BJ (cell line): ENCODE results near the gene CLEC4G. TPM values are rescaled to one million over a fixed set of nuclear protein-coding genes. Genes with fewer than 3 reads are reported as not detected.

Experiments
- CTCF ChIA-PET: fragments of 350-600 bp; formaldehyde crosslinking; extraction: SDS; loops from one replicate; lab custom pipeline; 2021; ENCODE audit warnings: antibody characterized with exemption, inconsistent platforms; lab: Yijun Ruan, JAX
- POLR2A ChIA-PET: fragments of 300-600 bp; sonication (Branson Sonifier 250); formaldehyde crosslinking; extraction: SDS; loops from one replicate; lab custom pipeline; 2021; ENCODE audit warnings: antibody characterized with exemption; lab: Charles Lee
- DNase-seq: peaks from one replicate; pipeline ENCODE4 v3.0.0-alpha.2; 2011; ENCODE audit warnings: low read depth
- H3K27me3 ChIP-seq: 2 replicates; pipeline ENCODE4 v1.6.0; 2011; ENCODE audit warnings: low read length; ENCODE audit not compliant: control insufficient read depth, insufficient read depth
- H3K36me3 ChIP-seq: 2 replicates; pipeline ENCODE4 v1.5.1; 2011; ENCODE audit warnings: low read length; ENCODE audit not compliant: control insufficient read depth, insufficient read depth
- H3K4me3 ChIP-seq: 2 replicates; pipeline ENCODE4 v1.5.1; 2011; ENCODE audit warnings: low read depth, mild to moderate bottlenecking, control low read depth, low read length
- polyA plus RNA-seq: library from polyadenylated mRNA; depleted of rRNA; stranded (reverse); fragments of >200 nt; gene quantifications from 2 replicates; pipeline ENCODE4 v1.2.3, GENCODE V29; 2011
- TF ChIP-seq, protein P1 (sequence below): IDR thresholded peaks from 2 replicates; pipeline ENCODE4 v1.5.1; 2011; ENCODE audit warnings: low read depth, mild to moderate bottlenecking, control low read depth, inconsistent platforms, low read length, moderate library complexity; ENCODE audit not compliant: insufficient read depth

Gene CLEC4G
- polyA plus RNA-seq, 1 experiment, result not detected

DNA sequence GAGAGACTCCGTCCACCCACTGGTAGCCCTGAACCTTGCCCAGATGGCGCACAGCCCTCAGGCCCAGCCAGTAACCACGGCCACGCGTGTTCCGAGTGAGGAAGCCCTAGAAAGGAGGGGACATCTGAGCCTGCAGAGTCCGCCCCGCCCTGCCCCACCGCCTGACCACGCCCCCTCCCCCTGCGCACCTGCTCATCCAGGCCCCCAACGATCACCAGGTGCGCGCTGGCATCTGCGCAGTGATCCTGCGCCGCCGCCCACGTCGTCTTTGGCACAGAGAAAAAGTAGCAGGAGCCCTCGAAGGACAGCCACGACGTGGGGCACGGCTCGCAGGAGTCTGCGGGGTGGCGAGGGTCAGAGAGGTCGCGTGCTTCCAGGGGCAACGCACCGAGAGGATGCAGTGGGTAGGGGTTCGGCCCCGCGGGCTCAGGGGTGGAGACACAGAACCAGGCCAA, 2.1 kb downstream of the CLEC4G start:
- CTCF ChIA-PET, result no interaction called here
- TF ChIP-seq, protein P1, sequence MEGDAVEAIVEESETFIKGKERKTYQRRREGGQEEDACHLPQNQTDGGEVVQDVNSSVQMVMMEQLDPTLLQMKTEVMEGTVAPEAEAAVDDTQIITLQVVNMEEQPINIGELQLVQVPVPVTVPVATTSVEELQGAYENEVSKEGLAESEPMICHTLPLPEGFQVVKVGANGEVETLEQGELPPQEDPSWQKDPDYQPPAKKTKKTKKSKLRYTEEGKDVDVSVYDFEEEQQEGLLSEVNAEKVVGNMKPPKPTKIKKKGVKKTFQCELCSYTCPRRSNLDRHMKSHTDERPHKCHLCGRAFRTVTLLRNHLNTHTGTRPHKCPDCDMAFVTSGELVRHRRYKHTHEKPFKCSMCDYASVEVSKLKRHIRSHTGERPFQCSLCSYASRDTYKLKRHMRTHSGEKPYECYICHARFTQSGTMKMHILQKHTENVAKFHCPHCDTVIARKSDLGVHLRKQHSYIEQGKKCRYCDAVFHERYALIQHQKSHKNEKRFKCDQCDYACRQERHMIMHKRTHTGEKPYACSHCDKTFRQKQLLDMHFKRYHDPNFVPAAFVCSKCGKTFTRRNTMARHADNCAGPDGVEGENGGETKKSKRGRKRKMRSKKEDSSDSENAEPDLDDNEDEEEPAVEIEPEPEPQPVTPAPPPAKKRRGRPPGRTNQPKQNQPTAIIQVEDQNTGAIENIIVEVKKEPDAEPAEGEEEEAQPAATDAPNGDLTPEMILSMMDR, result no peak
- H3K4me3 ChIP-seq, result no peak overlapping the region
- H3K27me3 ChIP-seq, result peaks cover 14% of the 10 kb centered on the region
- POLR2A ChIA-PET, result no interaction called here
- DNase-seq, result no peak
- H3K36me3 ChIP-seq, result no peaks in the 10 kb centered on the region

DNA sequence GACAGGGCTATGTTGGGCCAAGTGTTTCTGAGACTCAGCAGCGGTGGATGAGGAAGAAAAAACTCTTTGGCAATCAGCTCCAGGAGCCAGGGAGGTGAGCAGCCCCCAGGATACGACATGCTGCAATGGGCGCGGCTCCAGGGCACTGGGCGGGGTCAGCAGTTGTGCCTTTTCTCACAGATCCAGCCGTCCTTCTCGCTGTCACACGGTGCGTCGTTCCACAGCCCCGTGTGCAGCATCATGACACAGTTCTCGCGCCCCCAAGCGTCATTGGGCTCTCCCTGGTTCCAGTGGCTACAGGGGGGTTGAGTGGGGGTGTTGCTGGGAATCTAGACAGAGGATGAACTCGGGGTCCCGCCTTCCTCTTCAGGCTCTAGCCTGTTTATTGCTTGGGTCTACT, 2.7 kb downstream of the CLEC4G start:
- CTCF ChIA-PET, result no interaction called here
- H3K36me3 ChIP-seq, result no peaks in the 10 kb centered on the region

DNA sequence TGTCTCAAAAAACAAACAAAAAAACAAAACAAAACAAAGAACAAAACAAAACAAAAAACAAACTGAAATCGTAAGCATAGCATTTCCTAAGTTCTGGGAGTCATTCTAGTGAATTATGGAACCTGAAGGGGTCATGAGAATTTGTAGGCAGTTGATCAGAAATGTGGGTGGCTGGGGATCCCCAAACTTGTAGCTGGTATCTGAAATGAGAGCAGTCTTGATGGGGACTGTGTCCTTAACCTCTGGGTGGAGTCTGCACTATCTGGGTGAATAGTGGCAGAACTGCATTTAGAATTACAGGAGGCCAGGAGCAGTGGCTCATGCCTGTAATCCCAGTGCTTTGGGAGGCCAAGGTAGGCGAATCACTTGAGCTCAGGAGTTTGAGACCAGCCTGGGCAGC, 6.1 kb downstream of the CLEC4G start:
- H3K36me3 ChIP-seq, result no peaks in the 10 kb centered on the region
- no peak for DNase-seq
- TF ChIP-seq, protein P1, result no peak
- CTCF ChIA-PET, result no interaction called here
- no peak overlapping the region for H3K4me3 ChIP-seq
- POLR2A ChIA-PET, result no interaction called here
- peaks cover 12% of the 10 kb centered on the region for H3K27me3 ChIP-seq

More for the DNA sequence above, 2.7 kb downstream of the CLEC4G start:
- Histone ChIP-seq H3K27me3 (peaks cover 14% of the 10 kb centered on the region), H3K4me3 (no peak overlapping the region)
- POLR2A ChIA-PET, result no interaction called here
- TF ChIP-seq, protein P1, result no peak
- no peak for DNase-seq

DNA sequence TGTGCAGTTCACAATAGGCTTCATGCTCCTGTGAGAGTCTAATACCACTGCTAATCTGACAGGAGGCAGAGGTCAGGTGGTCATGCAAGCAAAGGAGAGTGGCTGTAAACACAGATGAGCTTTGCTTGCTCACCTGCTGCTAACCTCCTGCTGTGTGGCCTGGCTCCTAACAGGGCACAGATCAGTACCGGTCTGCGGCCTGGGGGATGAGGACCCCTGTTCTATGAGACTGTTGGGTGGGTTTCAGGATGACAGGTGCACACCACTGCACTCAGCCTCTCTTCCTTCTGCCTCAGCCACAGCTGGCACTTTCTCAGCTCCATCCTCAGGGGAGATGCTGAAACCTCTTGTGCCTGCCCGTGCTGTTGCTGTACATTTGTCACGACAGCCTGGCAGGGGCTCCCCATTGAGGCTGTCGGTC, 9.7 kb downstream of the CLEC4G start:
- no peaks in the 10 kb centered on the region for H3K36me3 ChIP-seq
- TF ChIP-seq, protein P1, result no peak
- DNase-seq, result no peak
- CTCF ChIA-PET, result interaction anchor here (0.6 kb wide), 1 partner anchor 339 kb away, joined by 3 read pairs; no protein-coding TSS in a partner anchor
- POLR2A ChIA-PET, result no interaction called here
- H3K27me3 ChIP-seq, result peaks cover 3% of the 10 kb centered on the region
- no peak overlapping the region for H3K4me3 ChIP-seq

DNA sequence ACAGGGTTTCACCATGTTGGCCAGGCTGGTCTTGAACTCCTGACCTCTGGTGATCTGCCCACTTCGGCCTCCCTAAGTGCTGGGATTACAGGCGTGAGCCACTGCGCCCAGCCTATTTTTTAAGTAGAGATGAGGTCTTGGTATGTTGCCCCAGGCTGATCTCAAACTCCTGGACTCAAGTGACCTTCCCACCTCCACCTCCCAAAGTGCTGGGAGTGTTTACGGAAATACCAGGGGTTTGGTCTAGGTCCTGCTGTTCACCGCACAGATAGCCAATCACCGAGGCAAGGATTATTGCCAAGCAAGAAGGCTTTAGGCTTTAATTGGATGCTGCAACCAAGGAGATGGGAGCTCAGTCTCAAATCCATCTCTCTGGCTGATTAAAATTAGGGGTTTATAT, 11.6 kb downstream of the CLEC4G start:
- CTCF ChIA-PET, result no interaction called here
- POLR2A ChIA-PET, result no interaction called here
- no peaks in the 10 kb centered on the region for H3K36me3 ChIP-seq
- TF ChIP-seq, protein P1, result no peak
- H3K27me3 ChIP-seq, result peaks cover 3% of the 10 kb centered on the region
- no peak overlapping the region for H3K4me3 ChIP-seq
- DNase-seq, result no peak
